Breast epithelium (tissue), 3 donors: Measurements from ENCODE around the gene GFOD1.

ENCODE experiments used
- CTCF ChIP-seq, 3 donors: fragments of 450-650 bp; IDR thresholded peaks; one replicate each; pipeline ENCODE4 v1.5.1; 2016 to 2017; ENCODE audit warnings: antibody characterized with exemption in 3 of 3, mild to moderate bottlenecking in 3 of 3, moderate library complexity in 3 of 3
- POLR2A ChIP-seq: fragments of 450-650 bp; IDR thresholded peaks from one replicate; pipeline ENCODE4 v1.6.1; 2016; ENCODE audit warnings: antibody characterized with exemption, mild to moderate bottlenecking, moderate library complexity

- TF ChIP-seq CTCF (IDR thresholded peaks at IDR 0.05) (no peak), POLR2A (no peak)
Measured at GRCh38 chr6:13397359-13398068, 89.9 kb downstream of the GFOD1 start.
